GM12878 (cell line): ENCODE measurements around the gene DMAC2.

Experiments
- CBX3 ChIP-seq: fragments of 200-600 bp; sonication (generic); IDR thresholded peaks from 2 replicates; pipeline ENCODE4 v1.6.1; 2016; ENCODE audit warnings: low read depth, borderline replicate concordance
- CTCF ChIP-seq, 3 experiments: IDR thresholded peaks in 2 of 3; conservative IDR thresholded peaks in 1 of 3; 2 replicates each; pipeline ENCODE4 v1.5.1; 2011; ENCODE audit warnings: low read depth in 3 of 3, low read length in 3 of 3, mild to moderate bottlenecking in 3 of 3, control low read depth in 2 of 3, moderate library complexity in 2 of 3, inconsistent platforms in 1 of 3, mixed read lengths in 1 of 3; ENCODE audit not compliant: control insufficient read depth in 2 of 3, insufficient read depth in 1 of 3; ENCODE audit errors: extremely low read depth in 1 of 3
- ETV6 ChIP-seq, 2 experiments: fragments of 450-650 bp in 1 of 2; IDR thresholded peaks in 1 of 2; conservative IDR thresholded peaks in 1 of 2; 2 replicates each; pipeline ENCODE4 v1.6.1; 2014; ENCODE audit warnings: antibody characterized with exemption in 1 of 2, borderline replicate concordance in 1 of 2, low read depth in 1 of 2, mild to moderate bottlenecking in 1 of 2, moderate library complexity in 1 of 2
- GATAD2B ChIP-seq: fragments of 450-650 bp; conservative IDR thresholded peaks from 2 replicates; pipeline ENCODE4 v1.6.1; 2017; ENCODE audit warnings: low read depth, mild to moderate bottlenecking, moderate library complexity
- MAX ChIP-seq: IDR thresholded peaks from 2 replicates; pipeline ENCODE4 v1.6.1; 2012; ENCODE audit warnings: low read depth, low read length, improper control_type of control experiment
- NFXL1 ChIP-seq: fragments of 450-650 bp; IDR thresholded peaks from 2 replicates; pipeline ENCODE4 v1.6.1; 2017; ENCODE audit warnings: antibody characterized with exemption, mild to moderate bottlenecking, borderline replicate concordance
- NRF1 ChIP-seq: conservative IDR thresholded peaks from 2 replicates; pipeline ENCODE4 v1.6.1; 2011; ENCODE audit warnings: mild to moderate bottlenecking, low read depth, low read length, improper control_type of control experiment
- PKNOX1 ChIP-seq: fragments of 450-650 bp; IDR thresholded peaks from 2 replicates; pipeline ENCODE4 v1.6.1; 2016; ENCODE audit warnings: mild to moderate bottlenecking
- POLR2A ChIP-seq: IDR thresholded peaks from 2 replicates; pipeline ENCODE4 v1.6.1; 2011; ENCODE audit warnings: low read depth, mild to moderate bottlenecking, low read length
- ZNF274 ChIP-seq: IDR thresholded peaks from one replicate; pipeline ENCODE4 v1.8.0; 2011; ENCODE audit not compliant: insufficient read length, insufficient read depth

GRCh38 chr19:41449079-41449864 is 9.6 kb upstream of the DMAC2 start:
- peak; percentile 13; the same call in 1 of the 2 replicates for TF ChIP-seq MAX
- TF ChIP-seq CTCF (IDR thresholded peaks at IDR 0.05 in 2 of 3, conservative IDR thresholded peaks at IDR 0.05 in 1 of 3; ENCODE audit: control insufficient read depth in 2 of 3, extremely low read depth in 1 of 3, insufficient read depth in 1 of 3, low read depth in 3 of 3, low read length in 3 of 3): peak; percentile 94 to 97 (median 97)
- TF ChIP-seq ETV6 (conservative IDR thresholded peaks at IDR 0.05 in 1 of 2, IDR thresholded peaks at IDR 0.05 in 1 of 2; ENCODE audit: borderline replicate concordance in 1 of 2, low read depth in 1 of 2): no peak
- TF ChIP-seq PKNOX1: no peak
- no peak for TF ChIP-seq NFXL1
- no peak for TF ChIP-seq CBX3
- TF ChIP-seq GATAD2B: no peak
- TF ChIP-seq NRF1: no peak
- TF ChIP-seq POLR2A: no peak
- TF ChIP-seq ZNF274: no peak
